Hematopoietic multipotent progenitor cell treated with erythropoietin and hydrocortisone succinate and interleukin-3 and kit ligand, for 15 days (in vitro differentiated cells): ENCODE data around the gene SLC25A14.

Experiments
- DNase-seq: peaks from one replicate; pipeline ENCODE4 v3.0.0-alpha.2; 2015; ENCODE audit warnings: low spot score

Gene SLC25A14

GRCh38 chrX:130378024-130378669 is 38.4 kb downstream of the SLC25A14 start:
- no peak for DNase-seq

GRCh38 chrX:130385520-130385919 is 45.8 kb downstream of the SLC25A14 start, which contains the start of gene GPR119:
Gene GPR119, minus strand, starts transcription at chrX:130385674. Its CDS starts 227 bp downstream, at chrX:130385447.
- DNase-seq = no peak

DNA sequence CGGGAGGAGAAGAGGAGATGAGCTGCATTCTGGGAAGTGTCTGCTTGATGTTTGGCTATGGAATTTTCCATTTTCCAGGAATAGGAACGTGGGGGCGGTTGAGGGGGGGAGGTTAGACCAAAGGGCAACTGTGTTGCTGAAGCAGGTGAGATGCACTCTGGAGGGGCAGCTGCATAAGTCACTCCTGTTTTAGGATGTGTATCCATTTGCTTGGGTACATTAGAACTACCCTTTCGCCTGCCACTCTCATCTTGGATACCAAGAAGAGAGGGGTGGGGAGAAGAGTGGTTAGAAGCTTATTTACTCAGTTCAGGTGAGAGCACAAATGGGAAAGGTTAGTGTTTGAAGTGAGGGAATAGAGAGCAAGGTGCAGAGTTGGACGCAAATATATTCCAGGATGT is 46.7 kb downstream of the SLC25A14 start:
- DNase-seq = no peak

GRCh38 chrX:130393451-130394074 is 53.8 kb downstream of the SLC25A14 start:
- DNase-seq = no peak

GRCh38 chrX:130395341-130395740 is 55.6 kb downstream of the SLC25A14 start:
- no peak for DNase-seq

DNA sequence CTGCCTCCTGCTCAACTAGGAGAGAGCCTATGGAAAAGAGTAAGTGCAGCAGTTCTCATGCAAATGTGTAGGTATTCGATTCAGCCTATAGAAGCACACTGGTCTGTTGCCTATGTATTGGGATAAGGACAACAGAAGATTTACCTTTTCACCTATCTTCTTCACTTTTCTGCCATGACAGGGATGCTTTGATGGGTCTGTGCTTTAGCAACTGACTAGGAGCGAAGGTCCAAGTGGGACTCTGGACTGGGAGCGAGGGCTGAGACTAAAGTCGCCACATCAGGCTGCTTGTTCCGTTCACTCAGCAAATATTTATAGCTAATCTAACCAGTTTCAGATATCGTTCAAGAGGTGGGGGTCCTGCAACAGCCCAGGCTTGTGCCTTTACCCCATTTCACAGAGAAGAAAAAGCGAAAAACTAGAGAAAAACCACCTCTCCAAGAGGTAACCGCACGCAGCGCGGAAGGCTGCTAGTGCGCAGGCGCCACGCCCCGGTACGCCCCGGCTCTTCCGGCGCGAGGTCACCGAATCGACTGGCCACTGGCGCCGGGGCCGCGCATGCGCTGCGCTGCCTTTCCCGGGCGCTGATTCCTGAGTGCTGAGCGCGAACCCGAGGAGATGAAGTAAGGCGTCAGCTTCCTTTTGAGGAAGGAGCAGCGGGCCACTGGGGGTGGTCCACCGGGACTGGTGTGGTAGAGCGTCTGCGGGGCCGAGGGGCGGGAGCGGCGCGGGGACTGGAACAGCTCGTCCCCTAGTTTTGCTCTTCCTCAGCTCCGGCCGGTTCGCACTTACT is 61.9 kb downstream of the SLC25A14 start, which contains the start of gene RBMX2:
TSS of gene RBMX2 (plus strand) at position 573 of the 793 bp plus-strand sequence. CDS start at position 619, 46 bp downstream.
- peak; percentile 74 for DNase-seq

DNA sequence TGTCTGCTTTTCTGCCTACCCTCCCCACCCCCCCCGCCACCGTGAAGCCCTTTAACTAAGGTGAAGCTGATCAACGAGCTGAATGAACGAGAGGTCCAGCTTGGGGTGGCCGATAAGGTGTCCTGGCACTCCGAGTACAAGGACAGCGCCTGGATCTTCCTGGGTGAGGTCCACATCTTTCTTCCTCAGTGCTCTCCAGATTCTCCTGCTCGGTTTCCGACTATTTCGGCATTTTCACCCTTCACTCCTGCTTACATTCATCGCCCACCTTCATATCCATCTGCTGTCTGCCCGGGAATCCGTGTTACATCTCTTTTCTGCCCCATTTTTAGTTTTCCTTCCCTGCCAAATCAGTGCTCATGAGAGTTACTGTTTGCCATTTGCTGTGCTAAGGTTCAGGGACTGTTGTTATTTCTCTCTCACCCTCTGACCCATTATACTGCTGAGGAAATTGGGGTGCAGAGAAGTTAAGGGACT is 62.5 kb downstream of the SLC25A14 start:
- no peak for DNase-seq

- DNase-seq = no peak
These were observed 73.7 kb downstream of the SLC25A14 start for GRCh38 chrX:130413415-130413814.

- no peak for DNase-seq
These were observed 75.1 kb downstream of the SLC25A14 start for GRCh38 chrX:130414800-130415199.

GRCh38 chrX:130415201-130415600 is 75.5 kb downstream of the SLC25A14 start:
- no peak for DNase-seq

DNA sequence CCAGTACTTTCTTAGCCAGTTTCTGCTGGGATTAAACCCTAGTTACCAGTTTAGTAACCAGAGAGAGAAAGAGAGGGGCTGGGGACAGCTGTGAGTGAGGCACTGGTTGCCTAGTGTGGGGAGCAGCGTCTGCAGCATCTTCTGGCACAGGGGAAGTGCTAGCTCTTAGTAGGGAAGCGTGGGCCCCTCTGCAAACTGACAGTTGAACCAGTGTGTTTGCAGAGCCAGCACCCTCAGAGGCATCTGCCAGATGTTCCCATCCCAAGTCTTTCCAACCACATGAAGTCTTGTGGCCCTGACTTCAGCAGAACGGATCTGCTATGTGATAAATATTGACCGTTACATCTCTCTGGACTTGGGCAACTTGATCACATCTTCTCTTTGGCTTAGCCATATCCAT is 77.1 kb downstream of the SLC25A14 start:
- DNase-seq = no peak

DNA sequence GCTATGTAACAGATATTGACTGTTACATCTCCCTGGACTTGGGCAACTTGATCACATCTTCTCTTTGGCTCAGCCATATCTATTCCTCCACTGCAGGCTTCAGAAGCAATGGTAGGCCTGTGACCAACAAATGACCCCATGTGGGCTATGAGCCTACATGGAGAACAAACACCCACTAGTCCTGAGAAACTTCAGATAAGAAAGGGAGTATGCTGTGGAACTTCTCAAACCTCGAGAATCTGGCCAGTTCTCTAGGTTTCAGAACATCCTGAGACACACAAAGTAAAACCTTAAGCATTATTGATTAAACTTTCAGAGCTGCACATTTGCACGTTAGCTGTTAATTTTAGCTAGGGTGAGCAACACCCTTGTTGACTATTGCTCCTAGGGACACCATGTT is 78.3 kb downstream of the SLC25A14 start:
- DNase-seq = no peak

GRCh38 chrX:130418740-130419139 is 79.0 kb downstream of the SLC25A14 start:
- no peak for DNase-seq

DNA sequence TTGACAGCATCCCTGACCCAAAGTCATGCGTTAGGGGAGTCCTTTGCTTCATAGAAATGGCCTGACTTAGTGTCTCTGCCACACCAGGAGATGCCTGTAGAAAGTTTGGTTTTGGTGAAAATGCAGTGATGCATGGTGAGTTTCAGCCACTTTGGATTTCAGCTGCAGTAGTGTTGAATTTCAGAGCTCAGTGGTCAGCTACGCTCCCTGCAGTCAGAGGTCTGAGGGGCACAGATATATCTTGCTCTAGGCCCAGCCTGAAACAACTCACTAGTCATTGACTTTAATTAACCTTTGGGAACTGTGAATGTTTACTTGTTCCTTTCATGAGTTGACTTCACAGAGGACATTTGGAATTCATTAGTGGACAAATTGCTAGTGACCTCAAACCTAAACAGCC is 79.5 kb downstream of the SLC25A14 start:
- no peak for DNase-seq
